SK-N-SH (cell line): ENCODE measurements around the gene ARHGEF25.

Experiments
- CTCF ChIP-seq: fragments of 200-600 bp; sonication (generic); IDR thresholded peaks from 2 replicates; pipeline ENCODE4 v1.6.1; 2017; ENCODE audit warnings: antibody characterized with exemption, mild to moderate bottlenecking, moderate library complexity
- EZH2phosphoT487 ChIP-seq: fragments of 200-600 bp; sonication (generic); IDR thresholded peaks from 2 replicates; pipeline ENCODE4 v1.6.1; 2017; ENCODE audit warnings: low read depth, mixed run types, mild to moderate bottlenecking, antibody characterized with exemption, moderate library complexity, borderline replicate concordance
- MAX ChIP-seq: IDR thresholded peaks from 2 replicates; pipeline ENCODE4 v1.4.0; 2012; ENCODE audit warnings: low read depth
- PBX3 ChIP-seq: IDR thresholded peaks from 2 replicates; pipeline ENCODE4; 2012
- RFX5 ChIP-seq: IDR thresholded peaks from 2 replicates; pipeline ENCODE4 v1.6.1; 2012; ENCODE audit warnings: mild to moderate bottlenecking, improper control_type of control experiment, low read length

- no peak for TF ChIP-seq CTCF
- no peak for TF ChIP-seq MAX
- no peak for TF ChIP-seq RFX5
- TF ChIP-seq EZH2phosphoT487 = no peak
- TF ChIP-seq PBX3 = no peak
These were observed 24.3 kb upstream of the ARHGEF25 start for GRCh38 chr12:57586832-57587429.
